Sigmoid colon (tissue), 7 donors: ENCODE results near the gene CELA2A. TPM values are rescaled to one million over a fixed set of nuclear protein-coding genes. Genes with fewer than 3 reads are reported as not detected.

Source experiments
- DNase-seq: peaks from one replicate; pipeline ENCODE4 v3.0.0-alpha.2; 2019
- H3K27ac ChIP-seq, 4 donors: fragments of 200-600 bp; sonication (generic); one replicate each; pipeline ENCODE4 v1.5.1; 2016 to 2019; ENCODE audit warnings: mild to moderate bottlenecking in 1 of 4
- H3K27me3 ChIP-seq, 3 donors: fragments of 200-600 bp; sonication (generic); one replicate each; pipeline ENCODE4 v1.5.1; 2019; ENCODE audit warnings: mild to moderate bottlenecking in 1 of 3
- H3K36me3 ChIP-seq, 4 donors: fragments of 200-600 bp; sonication (generic); one replicate each; pipeline ENCODE4 v1.5.1; 2016 to 2019
- H3K4me1 ChIP-seq, 4 donors: fragments of 200-600 bp; sonication (generic); one replicate each; pipeline ENCODE4 v1.5.1; 2017 to 2019
- H3K4me3 ChIP-seq, 4 donors: fragments of 200-600 bp; sonication (generic); one replicate each; pipeline ENCODE4 v1.5.1; 2017 to 2019; ENCODE audit warnings: mild to moderate bottlenecking in 2 of 4, moderate library complexity in 1 of 4
- H3K9me3 ChIP-seq, 4 donors: fragments of 200-600 bp in 3 of 4; sonication (generic) in 3 of 4; one replicate each; pipeline versions ENCODE4 v1.5.1 to v1.6.1; 2013 to 2019
- EP300 ChIP-seq, 4 donors: sonication (generic); formaldehyde crosslinking; IDR thresholded peaks; one replicate each; pipeline ENCODE4 v1.6.1; 2017; ENCODE audit warnings: antibody characterized with exemption in 4 of 4
- POLR2A ChIP-seq, 2 donors: fragments of 450-650 bp; IDR thresholded peaks; one replicate each; pipeline ENCODE4 v1.6.1; 2016; ENCODE audit warnings: antibody characterized with exemption in 2 of 2, mild to moderate bottlenecking in 2 of 2, moderate library complexity in 2 of 2
- POLR2AphosphoS5 ChIP-seq, 4 donors: sonication (generic); formaldehyde crosslinking; IDR thresholded peaks; one replicate each; pipeline ENCODE4 v1.6.1; 2017; ENCODE audit warnings: antibody characterized with exemption in 4 of 4
- WGBS, 2 donors: extraction: QIAGEN DNeasy Blood & Tissue Kit; methylation state at CpG; one replicate each; pipeline ENCODE4 v1.1.7; 2013; 5-methylcytosine and 5-hydroxymethylcytosine counted together
- intact Hi-C: fragments of 100-400 bp; cut with DNase I; formaldehyde crosslinking; loops from one replicate; pipeline ENCODE4 v1.15.1; 2023
- polyA plus RNA-seq, 3 donors: library from polyadenylated mRNA; stranded (reverse); fragments of 200-250 nt; gene quantifications; one replicate each; pipeline ENCODE4 v1.2.3, GENCODE V29; 2013
- total RNA-seq, 4 donors: library from RNA; depleted of rRNA; stranded (reverse); fragments of >200 nt; gene quantifications; one replicate each; pipeline ENCODE4 v1.1.0, GENCODE V29; 2016
- TF ChIP-seq, protein P1 (sequence below), 4 experiments: fragments of 450-650 bp in 3 of 4; fragments of 200-600 bp in 1 of 4; IDR thresholded peaks; one replicate each; pipeline ENCODE4 v1.5.1; 2016 to 2019; ENCODE audit warnings: antibody characterized with exemption in 4 of 4, mild to moderate bottlenecking in 3 of 4, moderate library complexity in 2 of 4
- donor health status: healthy with polysubstance abuse.
- donor health status: Bipolar disorder and iron deficiency.
- donor health status: healthy.

CELA2A gene
- total and polyA plus RNA-seq, 7 donors = not detected

DNA sequence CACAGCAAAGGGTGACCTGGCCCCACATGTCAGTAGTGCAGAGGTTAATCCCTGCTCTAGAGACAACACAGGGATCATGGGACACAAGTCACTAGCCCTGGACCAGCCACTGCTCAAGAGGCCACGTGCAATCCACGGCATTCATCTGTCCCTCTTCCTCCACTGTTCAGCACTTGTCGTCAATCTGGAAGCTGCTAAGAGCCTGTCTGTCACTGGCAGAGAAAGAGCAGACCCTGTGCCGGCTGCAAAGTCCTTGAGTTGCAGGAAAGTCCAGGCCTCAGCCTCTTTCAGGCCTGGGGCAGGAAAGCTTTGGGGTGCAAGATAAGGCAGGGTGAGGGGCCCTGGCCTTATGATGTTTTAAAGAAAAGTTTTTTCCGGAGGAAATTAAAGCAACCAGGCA, 36.1 kb downstream of the CELA2A start:
- Histone ChIP-seq H3K27ac (no peak overlapping the region), H3K27me3 (no peaks in the 10 kb centered on the region), H3K36me3 (peaks cover 0 to 48% (median 16%) of the 10 kb centered on the region in 4 donors), H3K9me3 (no peaks in the 10 kb centered on the region), H3K4me1 (no peaks in the 10 kb centered on the region), H3K4me3 (no peak overlapping the region)
- intact Hi-C loops = no loop called here
- no peak for DNase-seq
- TF ChIP-seq, protein P1, sequence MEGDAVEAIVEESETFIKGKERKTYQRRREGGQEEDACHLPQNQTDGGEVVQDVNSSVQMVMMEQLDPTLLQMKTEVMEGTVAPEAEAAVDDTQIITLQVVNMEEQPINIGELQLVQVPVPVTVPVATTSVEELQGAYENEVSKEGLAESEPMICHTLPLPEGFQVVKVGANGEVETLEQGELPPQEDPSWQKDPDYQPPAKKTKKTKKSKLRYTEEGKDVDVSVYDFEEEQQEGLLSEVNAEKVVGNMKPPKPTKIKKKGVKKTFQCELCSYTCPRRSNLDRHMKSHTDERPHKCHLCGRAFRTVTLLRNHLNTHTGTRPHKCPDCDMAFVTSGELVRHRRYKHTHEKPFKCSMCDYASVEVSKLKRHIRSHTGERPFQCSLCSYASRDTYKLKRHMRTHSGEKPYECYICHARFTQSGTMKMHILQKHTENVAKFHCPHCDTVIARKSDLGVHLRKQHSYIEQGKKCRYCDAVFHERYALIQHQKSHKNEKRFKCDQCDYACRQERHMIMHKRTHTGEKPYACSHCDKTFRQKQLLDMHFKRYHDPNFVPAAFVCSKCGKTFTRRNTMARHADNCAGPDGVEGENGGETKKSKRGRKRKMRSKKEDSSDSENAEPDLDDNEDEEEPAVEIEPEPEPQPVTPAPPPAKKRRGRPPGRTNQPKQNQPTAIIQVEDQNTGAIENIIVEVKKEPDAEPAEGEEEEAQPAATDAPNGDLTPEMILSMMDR (IDR thresholded peaks at IDR 0.05) = no peak
- TF ChIP-seq POLR2A (IDR thresholded peaks at IDR 0.05) (no peak), EP300 (IDR thresholded peaks at IDR 0.05) (no peak), POLR2AphosphoS5 (IDR thresholded peaks at IDR 0.05) (no peak)
- WGBS, 2 donors = 81 to 89% methylated on average over 5 of the region's 5 CpGs

- Histone ChIP-seq H3K9me3 (no peaks in the 10 kb centered on the region), H3K27me3 (no peaks in the 10 kb centered on the region), H3K4me3 (no peak overlapping the region), H3K36me3 (peaks cover 0 to 50% (median 16%) of the 10 kb centered on the region in 4 donors), H3K4me1 (no peaks in the 10 kb centered on the region), H3K27ac (no peak overlapping the region)
- no peak for DNase-seq
- intact Hi-C loops = no loop called here
- TF ChIP-seq POLR2A (IDR thresholded peaks at IDR 0.05) (no peak), POLR2AphosphoS5 (IDR thresholded peaks at IDR 0.05) (no peak), EP300 (IDR thresholded peaks at IDR 0.05) (no peak)
- TF ChIP-seq, protein P1 (IDR thresholded peaks at IDR 0.05) = no peak
- WGBS, 2 donors = 88 to 97% methylated on average over 9 of the region's 9 CpGs
Measured at GRCh38 chr1:15493869-15494390, 37.4 kb downstream of the CELA2A start.

GRCh38 chr1:15500184-15501178, 43.9 kb downstream of the CELA2A start:
- Histone ChIP-seq H3K27ac (no peak overlapping the region), H3K36me3 (peaks cover 0 to 61% (median 7%) of the 10 kb centered on the region in 4 donors), H3K9me3 (no peaks in the 10 kb centered on the region), H3K4me3 (no peak overlapping the region), H3K27me3 (no peaks in the 10 kb centered on the region), H3K4me1 (peaks cover 0 to 5% (median 0%) of the 10 kb centered on the region in 4 donors)
- intact Hi-C loops = no loop called here
- TF ChIP-seq POLR2AphosphoS5 (IDR thresholded peaks at IDR 0.05) (no peak), POLR2A (IDR thresholded peaks at IDR 0.05) (no peak), EP300 (IDR thresholded peaks at IDR 0.05) (no peak)
- TF ChIP-seq, protein P1 (IDR thresholded peaks at IDR 0.05) = no peak
- DNase-seq = no peak
- 85 to 90% methylated on average over 19 of the region's 19 CpGs for WGBS, 2 donors

GRCh38 chr1:15501208-15502032, 44.9 kb downstream of the CELA2A start:
- TF ChIP-seq EP300 (IDR thresholded peaks at IDR 0.05) (no peak), POLR2AphosphoS5 (IDR thresholded peaks at IDR 0.05) (no peak)
- TF ChIP-seq, protein P1 (IDR thresholded peaks at IDR 0.05) = peak in 3 of 4 experiments; percentile 11 to 55 (median 39)
- peaks cover 0 to 5% (median 0%) of the 10 kb centered on the region in 4 donors for H3K4me1 ChIP-seq
- no peaks in the 10 kb centered on the region for H3K9me3 ChIP-seq
- intact Hi-C loops = no loop called here
- H3K27me3 ChIP-seq = no peaks in the 10 kb centered on the region
- no peak overlapping the region for H3K27ac ChIP-seq
- no peak for DNase-seq
- no peak overlapping the region for H3K4me3 ChIP-seq
- peaks cover 0 to 68% (median 7%) of the 10 kb centered on the region in 4 donors for H3K36me3 ChIP-seq
- 53 to 62% methylated on average over 17 of the region's 17 CpGs for WGBS, 2 donors
